DOHH2 (cell line): Measurements from ENCODE around the gene SCFD2.

Experiments
- EZH2phosphoT487 ChIP-seq: fragments of 200-600 bp; sonication (generic); IDR thresholded peaks from 2 replicates; pipeline ENCODE4 v1.6.1; 2017; ENCODE audit warnings: borderline replicate concordance, mild to moderate bottlenecking, antibody characterized with exemption, low read length, moderate library complexity, mixed read lengths
- TF ChIP-seq, protein P1 (sequence below): fragments of 200-600 bp; sonication (generic); IDR thresholded peaks from one replicate; pipeline ENCODE4 v1.5.1; 2014; ENCODE audit warnings: antibody characterized with exemption, mild to moderate bottlenecking, low read depth, low read length; ENCODE audit not compliant: poor library complexity, severe bottlenecking

DNA sequence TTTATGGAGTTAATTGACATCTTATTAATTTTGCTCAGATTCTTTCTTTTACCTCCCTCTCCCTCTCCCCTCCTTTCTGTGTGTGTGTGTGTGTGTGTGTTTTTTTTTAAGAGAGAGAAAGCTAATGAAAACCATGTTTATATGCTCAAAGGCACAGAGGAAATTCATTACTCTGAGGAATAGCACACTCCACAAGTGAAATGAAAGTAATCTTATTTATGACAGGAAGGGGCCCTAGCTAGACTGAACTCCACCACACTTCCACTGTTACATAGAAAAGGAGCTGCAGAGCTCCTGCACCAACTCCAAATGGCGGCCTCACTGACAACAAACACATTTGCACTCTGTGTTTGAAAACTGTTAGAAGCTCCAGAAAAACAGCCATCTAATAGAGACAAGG is 353.1 kb downstream of the SCFD2 start:
- TF ChIP-seq EZH2phosphoT487 = no peak
- TF ChIP-seq, protein P1, sequence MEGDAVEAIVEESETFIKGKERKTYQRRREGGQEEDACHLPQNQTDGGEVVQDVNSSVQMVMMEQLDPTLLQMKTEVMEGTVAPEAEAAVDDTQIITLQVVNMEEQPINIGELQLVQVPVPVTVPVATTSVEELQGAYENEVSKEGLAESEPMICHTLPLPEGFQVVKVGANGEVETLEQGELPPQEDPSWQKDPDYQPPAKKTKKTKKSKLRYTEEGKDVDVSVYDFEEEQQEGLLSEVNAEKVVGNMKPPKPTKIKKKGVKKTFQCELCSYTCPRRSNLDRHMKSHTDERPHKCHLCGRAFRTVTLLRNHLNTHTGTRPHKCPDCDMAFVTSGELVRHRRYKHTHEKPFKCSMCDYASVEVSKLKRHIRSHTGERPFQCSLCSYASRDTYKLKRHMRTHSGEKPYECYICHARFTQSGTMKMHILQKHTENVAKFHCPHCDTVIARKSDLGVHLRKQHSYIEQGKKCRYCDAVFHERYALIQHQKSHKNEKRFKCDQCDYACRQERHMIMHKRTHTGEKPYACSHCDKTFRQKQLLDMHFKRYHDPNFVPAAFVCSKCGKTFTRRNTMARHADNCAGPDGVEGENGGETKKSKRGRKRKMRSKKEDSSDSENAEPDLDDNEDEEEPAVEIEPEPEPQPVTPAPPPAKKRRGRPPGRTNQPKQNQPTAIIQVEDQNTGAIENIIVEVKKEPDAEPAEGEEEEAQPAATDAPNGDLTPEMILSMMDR = no peak
